ENCODE data around the gene CLBA1. TPM values are rescaled to one million over a fixed set of nuclear protein-coding genes. Genes with fewer than 3 reads are reported as not detected.

Gene CLBA1
- total RNA-seq, 2 experiments from 2014 or later: 0.82 to 1.2 TPM

GRCh38 chr14:104975481-104976197 lies 9.9 kb upstream of the CLBA1 start:
- no TSS peak for BruUV-seq (replicated peaks)
- H3K27ac ChIP-seq (ENCODE audit: low read depth, low read length, poor library complexity, severe bottlenecking): no peak overlapping the region
- TF ChIP-seq, protein P1, sequence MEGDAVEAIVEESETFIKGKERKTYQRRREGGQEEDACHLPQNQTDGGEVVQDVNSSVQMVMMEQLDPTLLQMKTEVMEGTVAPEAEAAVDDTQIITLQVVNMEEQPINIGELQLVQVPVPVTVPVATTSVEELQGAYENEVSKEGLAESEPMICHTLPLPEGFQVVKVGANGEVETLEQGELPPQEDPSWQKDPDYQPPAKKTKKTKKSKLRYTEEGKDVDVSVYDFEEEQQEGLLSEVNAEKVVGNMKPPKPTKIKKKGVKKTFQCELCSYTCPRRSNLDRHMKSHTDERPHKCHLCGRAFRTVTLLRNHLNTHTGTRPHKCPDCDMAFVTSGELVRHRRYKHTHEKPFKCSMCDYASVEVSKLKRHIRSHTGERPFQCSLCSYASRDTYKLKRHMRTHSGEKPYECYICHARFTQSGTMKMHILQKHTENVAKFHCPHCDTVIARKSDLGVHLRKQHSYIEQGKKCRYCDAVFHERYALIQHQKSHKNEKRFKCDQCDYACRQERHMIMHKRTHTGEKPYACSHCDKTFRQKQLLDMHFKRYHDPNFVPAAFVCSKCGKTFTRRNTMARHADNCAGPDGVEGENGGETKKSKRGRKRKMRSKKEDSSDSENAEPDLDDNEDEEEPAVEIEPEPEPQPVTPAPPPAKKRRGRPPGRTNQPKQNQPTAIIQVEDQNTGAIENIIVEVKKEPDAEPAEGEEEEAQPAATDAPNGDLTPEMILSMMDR (conservative IDR thresholded peaks at IDR 0.05; ENCODE audit: low read length): no peak
- TF ChIP-seq EZH2phosphoT487 (IDR thresholded peaks at IDR 0.05; ENCODE audit: borderline replicate concordance, low read depth, low read length): no peak
- ChIA-PET POLR2A (no interaction called here), CTCF (ENCODE audit: unreplicated experiment) (interaction anchor here (0.9 to 1.4 kb wide), 2 partner anchors 71 to 376 kb away, joined by 3 to 4 read pairs; no protein-coding TSS in a partner anchor)
- H3K36me3 ChIP-seq (ENCODE audit: insufficient read depth, low read length): no peaks in the 10 kb centered on the region
- no peaks in the 10 kb centered on the region for H3K9me2 ChIP-seq (ENCODE audit: insufficient read depth, low read length)
- no peaks in the 10 kb centered on the region for H3K9me3 ChIP-seq (ENCODE audit: low read length)
- no peaks in the 10 kb centered on the region for H3K4me1 ChIP-seq (ENCODE audit: insufficient read depth, low read length, poor library complexity, severe bottlenecking)
- H3K79me2 ChIP-seq (ENCODE audit: insufficient read depth, low read depth, low read length): no peaks in the 10 kb centered on the region
- DNase-seq (ENCODE audit: low spot score): peak; percentile 59
- H4K20me1 ChIP-seq (ENCODE audit: insufficient read depth, low read length): no peaks in the 10 kb centered on the region
- intact Hi-C loops (cut with micrococcal nuclease; ENCODE audit: unreplicated experiment): loop anchor here (1.0 to 2.0 kb wide), 2 partner anchors 70 to 111 kb away; no protein-coding TSS in a partner anchor
- no peak overlapping the region for H2AFZ ChIP-seq (ENCODE audit: low read length)
- no peak overlapping the region for H3K4me2 ChIP-seq (ENCODE audit: low read length)
- H3K4me3 ChIP-seq (ENCODE audit: low read depth, low read length, poor library complexity, severe bottlenecking): no peak overlapping the region

DNA sequence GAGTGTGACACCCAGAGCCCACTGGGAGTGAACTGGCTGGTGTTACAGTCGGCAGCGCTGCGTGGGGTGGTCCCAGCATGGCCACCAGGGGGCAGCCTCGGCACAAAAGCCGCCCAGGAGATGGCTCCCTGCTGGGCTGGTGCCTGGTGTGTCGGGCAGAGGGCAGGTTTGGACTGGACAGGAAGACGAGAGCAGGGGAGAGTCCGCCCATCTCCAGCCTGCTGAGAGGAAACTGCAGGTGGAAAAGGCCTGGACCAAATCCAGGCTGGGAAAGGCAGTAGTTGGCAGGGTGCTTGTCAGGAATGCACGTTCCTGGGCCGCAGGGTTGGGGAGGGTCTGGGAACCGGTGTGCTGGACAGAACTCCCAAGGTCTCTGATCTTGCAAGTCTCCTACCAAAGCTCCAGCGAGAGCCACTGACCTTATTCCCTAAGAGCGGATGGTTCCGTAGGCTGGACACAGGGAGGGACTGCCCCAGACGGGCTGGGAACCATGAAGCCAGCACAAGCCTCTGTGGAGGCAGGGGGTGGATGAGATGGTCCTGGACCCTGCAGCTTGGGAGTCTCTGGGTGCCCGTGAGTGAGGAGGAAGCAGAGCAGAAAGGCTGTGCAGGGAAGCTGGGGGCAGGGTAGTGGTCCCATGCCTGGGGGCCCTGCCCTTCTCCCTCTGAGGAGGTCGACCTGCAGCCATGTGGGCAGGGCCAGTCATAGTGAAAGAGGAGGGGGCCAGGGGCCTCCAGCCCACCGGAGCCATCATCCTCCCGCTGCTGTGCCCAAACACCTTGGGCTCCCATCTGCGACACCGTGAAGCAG lies 9.2 kb upstream of the CLBA1 start:
- Histone ChIP-seq H4K20me1 (ENCODE audit: insufficient read depth, low read length) (no peaks in the 10 kb centered on the region), H3K4me3 (ENCODE audit: low read depth, low read length, poor library complexity, severe bottlenecking) (no peak overlapping the region), H3K9me2 (ENCODE audit: insufficient read depth, low read length) (no peaks in the 10 kb centered on the region), H3K79me2 (ENCODE audit: insufficient read depth, low read depth, low read length) (no peaks in the 10 kb centered on the region), H3K4me1 (ENCODE audit: insufficient read depth, low read length, poor library complexity, severe bottlenecking) (no peaks in the 10 kb centered on the region), H2AFZ (ENCODE audit: low read length) (no peak overlapping the region), H3K27ac (ENCODE audit: low read depth, low read length, poor library complexity, severe bottlenecking) (no peak overlapping the region), H3K4me2 (ENCODE audit: low read length) (no peak overlapping the region), H3K36me3 (ENCODE audit: insufficient read depth, low read length) (no peaks in the 10 kb centered on the region), H3K9me3 (ENCODE audit: low read length) (no peaks in the 10 kb centered on the region)
- TF ChIP-seq, protein P1 (conservative IDR thresholded peaks at IDR 0.05; ENCODE audit: low read length): peak; percentile 86
- no peak for TF ChIP-seq EZH2phosphoT487 (IDR thresholded peaks at IDR 0.05; ENCODE audit: borderline replicate concordance, low read depth, low read length)
- DNase-seq (ENCODE audit: low spot score): peak; percentile 75
- CTCF ChIA-PET (ENCODE audit: unreplicated experiment): interaction anchor here (1.4 kb wide), 1 partner anchor 70 kb away, joined by 4 read pairs; no protein-coding TSS in a partner anchor
- no TSS peak for BruUV-seq (replicated peaks)
- intact Hi-C loops (cut with micrococcal nuclease; ENCODE audit: unreplicated experiment): loop anchor here (1.0 to 2.0 kb wide), 2 partner anchors 69 to 110 kb away; no protein-coding TSS in a partner anchor
- POLR2A ChIA-PET: no interaction called here
